ENCODE results near the gene PRG3.

DNA sequence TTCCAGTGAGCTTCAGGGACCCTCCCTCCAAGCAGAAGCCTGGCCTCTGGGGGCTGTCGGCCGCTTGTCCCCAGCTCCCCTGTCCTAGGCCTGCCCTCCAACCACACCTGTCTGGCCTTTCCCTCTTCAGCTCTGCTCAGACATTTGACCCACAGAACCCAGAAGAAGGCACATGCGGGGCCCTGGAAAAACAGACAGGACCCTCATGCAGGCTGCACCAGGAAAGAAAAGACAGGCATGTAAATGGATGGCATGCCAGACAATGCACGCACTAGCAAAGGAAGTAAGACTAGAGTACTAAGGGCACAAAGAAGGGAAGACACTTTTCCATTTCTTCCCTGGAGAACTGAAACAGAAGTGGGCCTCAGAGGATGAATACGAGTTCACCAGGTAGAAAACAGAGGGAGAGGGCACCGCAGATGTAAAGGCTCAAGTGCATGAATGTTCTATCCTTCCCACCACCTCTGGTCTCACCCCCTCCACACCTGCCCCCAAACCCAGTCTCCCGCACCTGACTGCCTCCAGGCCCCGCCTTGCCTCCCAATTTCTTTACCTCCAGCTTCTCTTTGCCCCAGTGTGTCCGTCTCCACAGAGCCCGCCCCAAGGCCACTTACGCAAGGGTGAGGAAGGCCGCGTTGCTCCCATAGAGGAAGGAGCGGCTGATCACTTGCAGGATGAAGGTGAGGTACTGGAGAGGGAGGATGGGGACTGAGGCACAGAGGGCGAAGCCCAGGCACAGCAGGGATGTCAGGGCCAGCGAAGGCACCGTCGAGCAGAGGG, 28.6 kb upstream of the PRG3 start:
- TF ChIP-seq, protein P1, sequence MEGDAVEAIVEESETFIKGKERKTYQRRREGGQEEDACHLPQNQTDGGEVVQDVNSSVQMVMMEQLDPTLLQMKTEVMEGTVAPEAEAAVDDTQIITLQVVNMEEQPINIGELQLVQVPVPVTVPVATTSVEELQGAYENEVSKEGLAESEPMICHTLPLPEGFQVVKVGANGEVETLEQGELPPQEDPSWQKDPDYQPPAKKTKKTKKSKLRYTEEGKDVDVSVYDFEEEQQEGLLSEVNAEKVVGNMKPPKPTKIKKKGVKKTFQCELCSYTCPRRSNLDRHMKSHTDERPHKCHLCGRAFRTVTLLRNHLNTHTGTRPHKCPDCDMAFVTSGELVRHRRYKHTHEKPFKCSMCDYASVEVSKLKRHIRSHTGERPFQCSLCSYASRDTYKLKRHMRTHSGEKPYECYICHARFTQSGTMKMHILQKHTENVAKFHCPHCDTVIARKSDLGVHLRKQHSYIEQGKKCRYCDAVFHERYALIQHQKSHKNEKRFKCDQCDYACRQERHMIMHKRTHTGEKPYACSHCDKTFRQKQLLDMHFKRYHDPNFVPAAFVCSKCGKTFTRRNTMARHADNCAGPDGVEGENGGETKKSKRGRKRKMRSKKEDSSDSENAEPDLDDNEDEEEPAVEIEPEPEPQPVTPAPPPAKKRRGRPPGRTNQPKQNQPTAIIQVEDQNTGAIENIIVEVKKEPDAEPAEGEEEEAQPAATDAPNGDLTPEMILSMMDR (conservative IDR thresholded peaks at IDR 0.05; ENCODE audit: low read length): no peak
- TF ChIP-seq EZH2phosphoT487 (IDR thresholded peaks at IDR 0.05; ENCODE audit: borderline replicate concordance): no peak
